GM12878 (cell line): ENCODE results near the gene FLT3LG. TPM values are rescaled to one million over a fixed set of nuclear protein-coding genes. Genes with fewer than 3 reads are reported as not detected.
A peak's percentile ranks its signal among the peaks of the same experiment; 100 is the strongest.

Source experiments
- ATAC-seq: fragments of 200-7000 bp; cut with Tn5 transposase; 3 replicates; pipeline ENCODE4 v1.9.1; 2020; ENCODE audit warnings: mild to moderate bottlenecking, moderate library complexity
- BruUV-seq: library from RNA; stranded (reverse); fragments of 400-500 nt; replicated peaks from 2 replicates; lab custom pipeline; 2021; lab: Mats Ljungman, UMichigan
- CTCF ChIA-PET: fragments of 300-600 bp; sonication (Branson Sonifier 250); formaldehyde crosslinking; extraction: SDS; loops from one replicate; lab custom pipeline; 2021; ENCODE audit warnings: inconsistent platforms; lab: Yijun Ruan, JAX
- POLR2A ChIA-PET: fragments of 350-600 bp; formaldehyde crosslinking; extraction: SDS; loops from one replicate; lab custom pipeline; 2021; ENCODE audit warnings: inconsistent platforms; lab: Charles Lee
- RAD21 ChIA-PET: fragments of 300-600 bp; sonication (Branson Sonifier 250); formaldehyde crosslinking; loops from one replicate; lab custom pipeline; 2023; ENCODE audit warnings: antibody characterized with exemption; ENCODE audit not compliant: unreplicated experiment; lab: Charles Lee
- SMC1A ChIA-PET: fragments of 300-600 bp; sonication (Branson Sonifier 250); formaldehyde crosslinking; loops from one replicate; lab custom pipeline; 2023; ENCODE audit not compliant: unreplicated experiment, uncharacterized antibody; lab: Charles Lee
- DNase-seq: peaks from one replicate; pipeline ENCODE4 v3.0.0-alpha.2; 2011; ENCODE audit warnings: low read depth, low spot score
- FAIRE-seq: peaks from 3 replicates; lab custom pipeline; 2011; peaks lifted over from hg19 to GRCh38; lab: Jason Lieb, UNC
- H2AFZ ChIP-seq: 2 replicates; pipeline ENCODE4 v1.6.0; 2011; ENCODE audit warnings: low read depth, low read length, control low read depth; ENCODE audit not compliant: control insufficient read depth
- H3K27ac ChIP-seq: 2 replicates; pipeline ENCODE4 v1.5.1; 2011; ENCODE audit warnings: control low read depth; ENCODE audit not compliant: control insufficient read depth, insufficient read depth
- H3K27me3 ChIP-seq, 2 experiments: replicated peaks in 1 of 2; 2 replicates each; pipeline versions ENCODE4 v1.6.0 to v1.6.1; 2011; ENCODE audit warnings: low read length in 1 of 2; ENCODE audit not compliant: control insufficient read depth in 2 of 2, insufficient read depth in 2 of 2
- H3K36me3 ChIP-seq, 2 experiments: 2 replicates each; pipeline ENCODE4 v1.5.1; 2011; ENCODE audit warnings: low read length in 1 of 2; ENCODE audit not compliant: control insufficient read depth in 2 of 2, insufficient read depth in 2 of 2
- H3K4me1 ChIP-seq: 2 replicates; pipeline ENCODE4 v1.6.1; 2011; ENCODE audit warnings: mild to moderate bottlenecking, low read length, moderate library complexity, mixed read lengths; ENCODE audit not compliant: control insufficient read depth, insufficient read depth
- H3K4me2 ChIP-seq: 2 replicates; pipeline ENCODE4 v1.6.0; 2011; ENCODE audit warnings: control low read depth; ENCODE audit not compliant: control insufficient read depth, insufficient read depth
- H3K4me3 ChIP-seq: fragments of 200-600 bp; sonication (generic); 2 replicates; pipeline ENCODE4 v1.5.1; 2016
- H3K79me2 ChIP-seq: 2 replicates; pipeline ENCODE4 v1.6.0; 2011; ENCODE audit warnings: low read length; ENCODE audit not compliant: control insufficient read depth, insufficient read depth
- H3K9ac ChIP-seq: 2 replicates; pipeline ENCODE4 v1.8.0; 2011; ENCODE audit warnings: low read length, control low read depth, mixed read lengths; ENCODE audit not compliant: control insufficient read depth, insufficient read depth
- H3K9me3 ChIP-seq: replicated peaks from 3 replicates; pipeline ENCODE4 v1.5.1; 2011; ENCODE audit warnings: mild to moderate bottlenecking, low read length; ENCODE audit not compliant: control insufficient read depth, insufficient read depth
- H4K20me1 ChIP-seq: 2 replicates; pipeline ENCODE4 v1.6.0; 2011; ENCODE audit not compliant: control insufficient read depth, insufficient read depth
- BACH1 ChIP-seq: fragments of 450-650 bp; IDR thresholded peaks from 2 replicates; pipeline ENCODE4 v1.6.1; 2017; ENCODE audit warnings: mild to moderate bottlenecking, borderline replicate concordance
- CHD2 ChIP-seq: IDR thresholded peaks from 2 replicates; pipeline ENCODE4 v1.6.1; 2011; ENCODE audit warnings: low read depth, low read length, improper control_type of control experiment, borderline replicate concordance
- CREM ChIP-seq: IDR thresholded peaks from 2 replicates; pipeline ENCODE4 v1.6.1; 2014; ENCODE audit warnings: antibody characterized with exemption, low read depth
- GATAD2B ChIP-seq: fragments of 450-650 bp; conservative IDR thresholded peaks from 2 replicates; pipeline ENCODE4 v1.6.1; 2017; ENCODE audit warnings: low read depth, mild to moderate bottlenecking, moderate library complexity
- HDAC2 ChIP-seq: fragments of 200-600 bp; sonication (generic); IDR thresholded peaks from 2 replicates; pipeline ENCODE4 v1.6.1; 2017
- MEF2B ChIP-seq: fragments of 450-650 bp; IDR thresholded peaks from 2 replicates; pipeline ENCODE4 v1.6.1; 2018; ENCODE audit warnings: mild to moderate bottlenecking, moderate library complexity; ENCODE audit not compliant: partially characterized antibody, poor library complexity, severe bottlenecking
- NFYB ChIP-seq: IDR thresholded peaks from 2 replicates; pipeline ENCODE4 v1.6.1; 2011; ENCODE audit warnings: low read depth, mild to moderate bottlenecking, low read length, improper control_type of control experiment, moderate library complexity; ENCODE audit not compliant: insufficient read depth
- SMARCA5 ChIP-seq: fragments of 450-650 bp; IDR thresholded peaks from 2 replicates; pipeline ENCODE4 v1.6.1; 2017; ENCODE audit warnings: mild to moderate bottlenecking
- YY1 ChIP-seq: IDR thresholded peaks from 2 replicates; pipeline ENCODE4 v1.6.1; 2011; ENCODE audit warnings: low read depth, mild to moderate bottlenecking, low read length
- ZNF217 ChIP-seq: fragments of 450-650 bp; IDR thresholded peaks from 2 replicates; pipeline ENCODE4 v1.6.1; 2017; ENCODE audit warnings: antibody characterized with exemption, mild to moderate bottlenecking
- WGBS: methylation state at CpG from one replicate; pipeline ENCODE4 v1.1.6; 2016; ENCODE audit warnings: low lambda C conversion rate; ENCODE audit not compliant: insufficient replicate concordance, insufficient coverage; ENCODE audit errors: missing lambda C conversion rate; 5-methylcytosine and 5-hydroxymethylcytosine counted together
- in situ Hi-C: fragments of 300-500 bp; cut with MboI; formaldehyde crosslinking; loops from 9 replicates; pipeline ENCODE4 v1.14.3; 2018; ENCODE audit warnings: mixed read lengths
- intact Hi-C: fragments of 100-400 bp; cut with micrococcal nuclease; formaldehyde crosslinking; loops from one replicate; pipeline ENCODE4 v1.14.2; 2022; ENCODE audit not compliant: unreplicated experiment
- polyA plus RNA-seq, 11 experiments: library from polyadenylated mRNA; depleted of rRNA in 4 of 11; unstranded in 6 of 11; stranded (reverse) in 5 of 11; fragments of >200 nt; fragmentation: Nextera tagmentation in 4 of 11; fragmentation: Illumina TruSeq in 1 of 11; extraction: Ambion mirVana in 4 of 11; extraction: Trizol in 1 of 11; gene quantifications; 1 replicate in 1 of 11; 2 replicates in 10 of 11; pipeline versions ENCODE4 v1.2.1 to v1.2.3, GENCODE V29; 2011 to 2016; ENCODE audit warnings: inconsistent platforms in 2 of 11, missing spikeins in 2 of 11, low read depth in 1 of 11
- total RNA-seq, 4 experiments: library from RNA; depleted of rRNA in 3 of 4; stranded (reverse); fragments of >200 nt in 3 of 4; fragmentation: Illumina TruSeq in 1 of 4; extraction: Trizol in 1 of 4; gene quantifications; 2 replicates each; pipeline versions ENCODE4 v1.2.1 to v1.2.3, GENCODE V29; 2013 to 2021
- TF ChIP-seq, protein P1 (sequence below): fragments of 450-650 bp; formaldehyde crosslinking; IDR thresholded peaks from 2 replicates; pipeline ENCODE4 v1.5.0; 2022; ENCODE audit warnings: mild to moderate bottlenecking, missing genetic modification characterization
- TF ChIP-seq, protein P2 (sequence below): fragments of 450-650 bp; IDR thresholded peaks from 2 replicates; pipeline ENCODE4 v1.6.1; 2017; ENCODE audit warnings: mild to moderate bottlenecking, moderate library complexity
- TF ChIP-seq, protein P3 (sequence below): IDR thresholded peaks from 2 replicates; pipeline ENCODE4 v1.6.1; 2011; ENCODE audit warnings: low read depth, mild to moderate bottlenecking, low read length, moderate library complexity, borderline replicate concordance; ENCODE audit errors: extremely low read depth

The FLT3LG gene
- total and polyA plus RNA-seq, 10 of the 15 experiments (the other 5 are each of a cell fraction or from before 2014, with no cell fraction given) = 0.68 to 13.1 (median 4.3) TPM

DNA sequence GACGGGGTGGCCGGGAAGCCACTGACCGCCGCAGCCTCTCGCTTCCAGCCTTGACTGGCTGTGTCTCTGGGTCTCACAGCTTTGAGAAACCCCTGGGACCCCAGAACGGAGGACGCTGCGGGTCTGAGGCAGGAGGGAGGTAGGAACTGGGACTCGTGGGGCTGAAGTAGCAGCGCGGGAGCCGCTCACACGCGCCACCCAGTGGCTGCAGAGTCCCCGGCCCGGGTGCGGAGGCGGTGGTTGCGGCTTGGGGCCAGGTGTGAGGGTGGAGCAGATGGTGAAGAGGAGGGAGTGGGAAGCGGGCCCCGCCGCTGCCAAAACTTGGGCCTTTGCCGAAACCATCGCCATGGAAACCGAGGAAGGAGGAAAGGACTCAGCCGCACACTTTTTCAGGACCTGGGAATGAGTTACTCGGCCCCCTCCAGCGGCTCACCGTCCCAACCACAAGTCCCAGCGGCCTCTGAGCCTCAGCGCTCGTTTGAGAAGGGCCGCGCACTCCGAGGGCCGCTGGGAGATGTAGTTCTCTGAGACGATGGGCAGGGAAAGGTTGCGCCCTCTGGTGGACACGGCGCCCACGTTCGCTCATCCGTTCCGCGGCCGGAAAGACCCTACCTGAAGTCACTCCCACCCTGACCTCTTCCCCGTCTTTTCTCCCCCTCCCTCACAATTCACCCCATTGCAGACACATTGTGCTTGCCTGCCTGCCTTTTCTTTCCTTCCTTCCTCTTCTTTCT, 30.5 kb upstream of the FLT3LG start:
- POLR2A ChIA-PET = interaction anchor here (1.0 to 1.5 kb wide), 3 partner anchors 8 to 52 kb away, joined by 3 to 5 read pairs (median 4); partner anchors contain the start of gene PIH1D1
- TF ChIP-seq BACH1 (peak; percentile 37; the same call in 1 of the 2 replicates), MEF2B (peak; percentile 55), ZNF217 (0 out of 2 replicates have a peak, but pooled peaks have one; percentile 31), NFYB (no peak), CREM (peak; percentile 93), SMARCA5 (peak; percentile 82), CHD2 (peak; percentile 76; the same call in 1 of the 2 replicates), HDAC2 (no peak), GATAD2B (peak; percentile 96), YY1 (peak; percentile 65)
- TF ChIP-seq, protein P1, sequence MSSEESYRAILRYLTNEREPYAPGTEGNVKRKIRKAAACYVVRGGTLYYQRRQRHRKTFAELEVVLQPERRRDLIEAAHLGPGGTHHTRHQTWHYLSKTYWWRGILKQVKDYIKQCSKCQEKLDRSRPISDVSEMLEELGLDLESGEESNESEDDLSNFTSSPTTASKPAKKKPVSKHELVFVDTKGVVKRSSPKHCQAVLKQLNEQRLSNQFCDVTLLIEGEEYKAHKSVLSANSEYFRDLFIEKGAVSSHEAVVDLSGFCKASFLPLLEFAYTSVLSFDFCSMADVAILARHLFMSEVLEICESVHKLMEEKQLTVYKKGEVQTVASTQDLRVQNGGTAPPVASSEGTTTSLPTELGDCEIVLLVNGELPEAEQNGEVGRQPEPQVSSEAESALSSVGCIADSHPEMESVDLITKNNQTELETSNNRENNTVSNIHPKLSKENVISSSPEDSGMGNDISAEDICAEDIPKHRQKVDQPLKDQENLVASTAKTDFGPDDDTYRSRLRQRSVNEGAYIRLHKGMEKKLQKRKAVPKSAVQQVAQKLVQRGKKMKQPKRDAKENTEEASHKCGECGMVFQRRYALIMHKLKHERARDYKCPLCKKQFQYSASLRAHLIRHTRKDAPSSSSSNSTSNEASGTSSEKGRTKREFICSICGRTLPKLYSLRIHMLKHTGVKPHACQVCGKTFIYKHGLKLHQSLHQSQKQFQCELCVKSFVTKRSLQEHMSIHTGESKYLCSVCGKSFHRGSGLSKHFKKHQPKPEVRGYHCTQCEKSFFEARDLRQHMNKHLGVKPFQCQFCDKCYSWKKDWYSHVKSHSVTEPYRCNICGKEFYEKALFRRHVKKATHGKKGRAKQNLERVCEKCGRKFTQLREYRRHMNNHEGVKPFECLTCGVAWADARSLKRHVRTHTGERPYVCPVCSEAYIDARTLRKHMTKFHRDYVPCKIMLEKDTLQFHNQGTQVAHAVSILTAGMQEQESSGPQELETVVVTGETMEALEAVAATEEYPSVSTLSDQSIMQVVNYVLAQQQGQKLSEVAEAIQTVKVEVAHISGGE = no peak
- TF ChIP-seq, protein P2, sequence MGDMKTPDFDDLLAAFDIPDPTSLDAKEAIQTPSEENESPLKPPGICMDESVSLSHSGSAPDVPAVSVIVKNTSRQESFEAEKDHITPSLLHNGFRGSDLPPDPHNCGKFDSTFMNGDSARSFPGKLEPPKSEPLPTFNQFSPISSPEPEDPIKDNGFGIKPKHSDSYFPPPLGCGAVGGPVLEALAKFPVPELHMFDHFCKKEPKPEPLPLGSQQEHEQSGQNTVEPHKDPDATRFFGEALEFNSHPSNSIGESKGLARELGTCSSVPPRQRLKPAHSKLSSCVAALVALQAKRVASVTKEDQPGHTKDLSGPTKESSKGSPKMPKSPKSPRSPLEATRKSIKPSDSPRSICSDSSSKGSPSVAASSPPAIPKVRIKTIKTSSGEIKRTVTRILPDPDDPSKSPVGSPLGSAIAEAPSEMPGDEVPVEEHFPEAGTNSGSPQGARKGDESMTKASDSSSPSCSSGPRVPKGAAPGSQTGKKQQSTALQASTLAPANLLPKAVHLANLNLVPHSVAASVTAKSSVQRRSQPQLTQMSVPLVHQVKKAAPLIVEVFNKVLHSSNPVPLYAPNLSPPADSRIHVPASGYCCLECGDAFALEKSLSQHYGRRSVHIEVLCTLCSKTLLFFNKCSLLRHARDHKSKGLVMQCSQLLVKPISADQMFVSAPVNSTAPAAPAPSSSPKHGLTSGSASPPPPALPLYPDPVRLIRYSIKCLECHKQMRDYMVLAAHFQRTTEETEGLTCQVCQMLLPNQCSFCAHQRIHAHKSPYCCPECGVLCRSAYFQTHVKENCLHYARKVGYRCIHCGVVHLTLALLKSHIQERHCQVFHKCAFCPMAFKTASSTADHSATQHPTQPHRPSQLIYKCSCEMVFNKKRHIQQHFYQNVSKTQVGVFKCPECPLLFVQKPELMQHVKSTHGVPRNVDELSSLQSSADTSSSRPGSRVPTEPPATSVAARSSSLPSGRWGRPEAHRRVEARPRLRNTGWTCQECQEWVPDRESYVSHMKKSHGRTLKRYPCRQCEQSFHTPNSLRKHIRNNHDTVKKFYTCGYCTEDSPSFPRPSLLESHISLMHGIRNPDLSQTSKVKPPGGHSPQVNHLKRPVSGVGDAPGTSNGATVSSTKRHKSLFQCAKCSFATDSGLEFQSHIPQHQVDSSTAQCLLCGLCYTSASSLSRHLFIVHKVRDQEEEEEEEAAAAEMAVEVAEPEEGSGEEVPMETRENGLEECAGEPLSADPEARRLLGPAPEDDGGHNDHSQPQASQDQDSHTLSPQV = no peak
- TF ChIP-seq, protein P3, sequence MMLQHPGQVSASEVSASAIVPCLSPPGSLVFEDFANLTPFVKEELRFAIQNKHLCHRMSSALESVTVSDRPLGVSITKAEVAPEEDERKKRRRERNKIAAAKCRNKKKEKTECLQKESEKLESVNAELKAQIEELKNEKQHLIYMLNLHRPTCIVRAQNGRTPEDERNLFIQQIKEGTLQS = peak; percentile 72; the same call in 1 of the 2 replicates

More for the DNA sequence above, 30.5 kb upstream of the FLT3LG start:
- CTCF ChIA-PET = interaction anchor here (0.6 to 4.9 kb wide), 13 partner anchors 8 to 204 kb away, joined by 3 to 47 read pairs (median 4); partner anchors contain the start of genes ALDH16A1 and PIH1D1
- ATAC-seq (peak; percentile 92), FAIRE-seq (peak; percentile 98), DNase-seq (peak; percentile 80)
- SMC1A ChIA-PET = interaction anchor here (0.6 to 3.0 kb wide), 5 partner anchors 27 to 218 kb away, joined by 3 to 14 read pairs (median 4); no protein-coding TSS in a partner anchor
- H3K27ac ChIP-seq = peak overlapping the region; percentile 21; the same call in 1 of the 2 replicates
- RAD21 ChIA-PET = interaction anchor here (1.0 to 1.8 kb wide), 7 partner anchors 8 to 136 kb away, joined by 3 to 15 read pairs (median 4); partner anchors contain the start of gene PIH1D1
- no peaks in the 10 kb centered on the region; the same call in 1 of the 2 replicates for H3K79me2 ChIP-seq
- no peaks in the 10 kb centered on the region for H3K4me1 ChIP-seq
- H3K4me2 ChIP-seq = peak overlapping the region; percentile 62
- 1% methylated on average over 47 of the region's 47 CpGs for WGBS
- BruUV-seq = no TSS peak
- intact Hi-C loops = loop anchor here (1.0 kb wide), 7 partner anchors 27 to 217 kb away; partner anchors contain the start of gene FLT3LG
- in situ Hi-C loops = no loop called here
- peaks cover 0 to 4% of the 10 kb centered on the region in 2 experiments; a peak in 2 of 4 replicates for H3K36me3 ChIP-seq
- no peaks in the 10 kb centered on the region for H4K20me1 ChIP-seq
- peak overlapping the region; percentile 76 for H2AFZ ChIP-seq
- no peaks in the 10 kb centered on the region for H3K9me3 ChIP-seq
- H3K9ac ChIP-seq = peak overlapping the region; percentile 5; the same call in 1 of the 2 replicates
- peak overlapping the region; percentile 81 for H3K4me3 ChIP-seq
- H3K27me3 ChIP-seq = peaks cover 9 to 20% of the 10 kb centered on the region in 2 experiments
